HUES6 (cell line): ENCODE results near the gene INPP5B.
"Not testable (repeated sequence)": the region's sequence is repeated elsewhere in the genome, so short reads cannot be mapped to it uniquely, and the experiment has no call there.

Source experiments
- H3K27ac ChIP-seq: 2 replicates; pipeline ENCODE4 v1.7.0; 2013; ENCODE audit warnings: low read depth, mild to moderate bottlenecking, low read length, inconsistent platforms
- H3K27me3 ChIP-seq: 2 replicates; pipeline ENCODE4 v1.6.1; 2013; ENCODE audit warnings: low read length; ENCODE audit not compliant: control insufficient read depth, insufficient read depth
- H3K36me3 ChIP-seq: 2 replicates; pipeline ENCODE4 v1.6.1; 2013; ENCODE audit warnings: low read length; ENCODE audit not compliant: control insufficient read depth, insufficient read depth
- H3K4me1 ChIP-seq: 2 replicates; pipeline ENCODE4 v1.6.1; 2013; ENCODE audit warnings: low read length; ENCODE audit not compliant: control insufficient read depth, insufficient read depth
- H3K4me3 ChIP-seq: 2 replicates; pipeline ENCODE4 v1.5.1; 2013; ENCODE audit warnings: low read depth, low read length
- H3K9ac ChIP-seq: one replicate; pipeline ENCODE4 v1.6.1; 2013; ENCODE audit warnings: mild to moderate bottlenecking, low read length
- H3K9me3 ChIP-seq: 2 replicates; pipeline ENCODE4 v1.6.1; 2013; ENCODE audit warnings: low read depth, low read length; ENCODE audit not compliant: control insufficient read depth, insufficient read depth

Gene INPP5B

DNA sequence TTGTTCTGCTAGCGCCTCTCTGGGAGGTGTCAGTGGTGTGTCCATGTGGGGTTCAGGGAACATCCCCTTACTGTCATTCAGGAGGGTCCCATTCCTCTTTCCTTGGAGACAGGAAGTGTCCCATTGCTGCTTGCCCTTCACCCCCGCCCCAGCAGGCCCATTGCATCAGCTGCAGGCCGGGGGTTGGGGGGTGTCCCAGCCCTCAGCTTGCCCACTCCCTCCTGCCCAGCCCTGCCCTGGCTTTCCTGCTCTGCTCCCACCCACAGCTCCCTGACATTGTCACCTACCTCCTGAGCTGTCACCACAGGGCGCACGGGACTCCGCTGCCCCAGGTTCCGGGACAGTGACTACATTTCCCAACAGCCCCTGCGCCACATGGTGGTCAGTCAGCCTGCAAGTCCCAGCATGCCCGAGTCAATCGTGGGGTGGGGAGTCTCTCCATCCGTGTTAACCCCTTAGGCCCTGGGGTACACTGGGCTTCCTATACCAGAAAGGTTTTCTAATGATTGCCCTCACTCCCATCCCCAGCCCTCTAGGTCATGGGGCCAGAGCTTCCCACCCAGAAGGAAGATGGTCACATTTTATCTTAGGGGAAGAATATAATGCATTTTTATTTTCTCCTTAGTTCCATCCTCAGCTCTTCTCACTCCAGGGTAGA is at the start of gene INPP5B:
Gene INPP5B, minus strand, starts transcription at position 351 of the 658 bp plus-strand sequence. CDS start 745 bp downstream, outside the sequence.
- Histone ChIP-seq H3K36me3 (0 out of 2 replicates have a peak, but pooled peaks cover 2% of the 10 kb centered on the region), H3K9me3 (no peaks in the 10 kb centered on the region), H3K27ac (peak within 1 kb of the TSS; percentile 81), H3K4me1 (peaks cover 8% of the 10 kb centered on the region), H3K27me3 (no peaks in the 10 kb centered on the region), H3K9ac (peak within 1 kb of the TSS; percentile 90), H3K4me3 (peak within 1 kb of the TSS; percentile 89)

DNA sequence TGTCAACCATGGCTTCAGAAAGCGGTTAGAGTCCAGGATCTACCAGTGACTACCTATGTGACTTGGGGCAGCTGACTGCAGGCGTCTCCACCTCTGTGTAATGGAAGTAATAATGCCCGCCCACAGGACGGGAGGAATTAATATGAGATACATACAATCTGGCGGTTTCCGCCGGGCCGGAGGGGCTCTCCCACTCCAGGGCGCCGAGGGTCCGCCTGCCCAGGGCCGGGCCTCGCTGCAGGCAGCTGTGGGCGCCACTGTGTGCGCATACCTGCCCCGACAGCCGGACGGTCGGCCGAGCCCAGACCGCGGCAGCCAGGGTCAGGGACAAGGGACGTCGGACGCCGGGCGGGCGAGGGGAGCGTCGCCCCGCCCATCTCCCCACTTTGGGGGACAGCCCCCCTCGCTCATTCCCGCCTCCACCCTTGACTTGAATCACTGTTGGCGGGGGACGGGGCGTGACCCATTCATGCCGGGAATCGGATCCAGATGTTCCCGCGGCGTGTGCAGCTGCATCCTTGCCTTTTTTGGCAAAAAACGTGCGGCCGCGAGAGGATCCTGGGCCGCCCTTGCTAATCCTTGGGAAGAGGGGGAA is 49.0 kb upstream of the INPP5B start:
- Histone ChIP-seq H3K36me3 (peaks cover 34% of the 10 kb centered on the region), H3K27ac (peak overlapping the region; percentile 72; the same call in 1 of the 2 replicates), H3K4me1 (peaks cover 28% of the 10 kb centered on the region), H3K27me3 (no peaks in the 10 kb centered on the region), H3K4me3 (peak overlapping the region; percentile 55), H3K9me3 (no peaks in the 10 kb centered on the region), H3K9ac (peak overlapping the region; percentile 70)

DNA sequence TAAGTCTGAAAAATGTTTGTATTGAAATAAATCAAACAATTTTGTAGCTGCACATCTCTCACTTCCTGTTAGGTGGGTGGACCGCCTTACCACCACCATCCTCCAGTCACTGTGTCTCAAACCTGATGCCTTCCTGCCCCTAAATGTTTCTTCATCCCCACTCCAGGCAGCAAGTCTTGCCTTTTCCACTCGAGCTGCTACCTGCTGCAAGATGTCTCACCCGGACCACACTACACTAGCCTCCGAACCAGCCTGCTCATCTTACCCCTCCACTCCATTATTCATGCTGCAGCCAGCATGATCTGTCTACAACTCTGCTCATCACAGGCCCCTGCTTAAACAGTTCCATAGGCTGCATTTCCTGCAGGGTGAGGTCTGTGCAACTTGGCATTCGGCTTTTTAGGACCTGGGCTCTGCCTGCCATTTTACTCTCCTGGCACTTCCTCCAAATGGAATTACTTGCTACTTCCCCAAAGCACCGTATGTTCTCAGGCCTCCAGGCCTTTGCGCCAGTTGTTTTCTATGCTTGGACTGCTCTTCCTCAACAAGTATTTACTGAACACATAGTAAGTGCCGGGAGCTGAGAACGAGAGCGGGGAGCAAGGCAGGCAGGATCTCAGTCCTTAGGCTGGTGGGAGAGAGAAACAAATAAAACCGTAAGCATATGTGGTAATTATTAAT is 48.2 kb upstream of the INPP5B start:
- Histone ChIP-seq H3K4me3 (peak overlapping the region; percentile 55; the same call in 1 of the 2 replicates), H3K36me3 (peaks cover 34% of the 10 kb centered on the region), H3K9me3 (no peaks in the 10 kb centered on the region), H3K4me1 (peaks cover 20% of the 10 kb centered on the region), H3K9ac (peak overlapping the region; percentile 34), H3K27me3 (no peaks in the 10 kb centered on the region), H3K27ac (no peak overlapping the region)

DNA sequence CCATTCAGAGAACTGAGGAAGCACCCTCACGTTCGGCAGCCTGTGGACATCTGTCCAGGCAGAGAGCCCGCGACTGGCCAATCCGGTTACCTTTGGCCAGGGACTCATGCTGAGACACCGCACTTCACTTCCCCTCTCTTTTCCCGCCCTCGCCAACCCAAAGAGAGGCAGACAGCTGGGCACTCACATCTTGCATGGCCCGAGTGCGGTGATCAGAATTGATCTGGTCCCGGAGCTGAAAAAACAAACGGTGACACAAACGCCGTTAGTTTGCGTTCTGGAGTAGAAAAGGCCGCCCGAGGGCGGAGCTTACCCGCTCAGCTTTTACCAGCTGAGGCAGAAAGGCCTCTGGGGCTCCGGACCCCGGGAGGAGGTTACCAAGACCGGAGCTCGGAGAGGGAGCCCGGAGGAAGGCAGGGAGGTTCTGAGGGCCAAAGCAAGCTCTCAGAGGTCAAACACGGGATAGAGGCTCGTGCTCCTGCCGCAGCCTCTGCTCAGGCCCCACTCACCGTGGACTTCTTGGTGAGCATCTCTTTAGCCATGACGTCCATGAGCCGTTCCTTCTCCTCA is 42.6 kb upstream of the INPP5B start:
- Histone ChIP-seq H3K27ac (peak overlapping the region; percentile 63; the same call in 1 of the 2 replicates), H3K4me1 (peaks cover 3% of the 10 kb centered on the region; the same call in 1 of the 2 replicates), H3K9me3 (no peaks in the 10 kb centered on the region), H3K36me3 (peaks cover 38% of the 10 kb centered on the region), H3K9ac (peak overlapping the region; percentile 93), H3K27me3 (no peaks in the 10 kb centered on the region), H3K4me3 (peak overlapping the region; percentile 96)

DNA sequence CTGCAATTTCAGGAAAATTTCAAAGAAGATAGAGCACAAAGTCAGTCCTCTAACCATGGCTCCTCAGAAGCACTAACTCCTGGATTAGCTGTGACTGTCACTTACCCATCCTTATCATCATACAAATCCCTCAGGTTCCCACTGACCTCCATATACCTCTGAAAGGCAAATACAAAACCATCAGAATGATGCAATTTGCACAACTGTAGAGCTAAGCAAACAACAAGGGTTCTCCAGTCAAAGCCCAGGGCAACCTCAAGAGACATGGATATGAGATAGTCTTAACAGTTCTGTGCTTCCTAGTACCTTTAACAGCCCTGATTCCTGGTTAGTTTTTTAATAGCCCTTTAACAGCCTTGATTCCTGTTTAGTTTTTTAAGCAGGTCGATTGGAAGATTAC is 40.8 kb upstream of the INPP5B start:
- Histone ChIP-seq H3K4me3 (no peak overlapping the region; the same call in 1 of the 2 replicates), H3K9ac (no peak overlapping the region), H3K9me3 (no peaks in the 10 kb centered on the region), H3K27ac (no peak overlapping the region), H3K27me3 (no peaks in the 10 kb centered on the region), H3K4me1 (peaks cover 3% of the 10 kb centered on the region; the same call in 1 of the 2 replicates), H3K36me3 (peaks cover 55% of the 10 kb centered on the region)

DNA sequence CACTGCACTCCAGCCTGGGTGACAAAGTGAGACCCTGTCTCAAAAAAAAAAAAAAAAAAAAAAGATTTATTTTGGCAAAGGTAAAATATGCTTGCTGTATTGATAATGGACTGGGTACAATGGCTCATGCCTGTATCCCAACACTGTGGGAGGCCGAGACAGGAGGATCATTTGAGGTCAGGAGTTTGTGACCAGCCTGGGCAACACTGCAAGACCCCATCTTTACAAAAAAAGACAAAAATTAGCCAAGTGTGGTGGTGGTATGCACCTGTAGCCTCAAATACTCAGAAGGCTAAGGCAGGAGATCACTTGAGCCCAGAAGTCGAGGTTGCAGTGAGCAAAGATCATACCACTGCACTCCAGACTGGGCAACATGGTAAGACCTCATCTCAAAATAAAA is 36.7 kb upstream of the INPP5B start:
- Histone ChIP-seq H3K9me3 (no peaks in the 10 kb centered on the region), H3K27me3 (no peaks in the 10 kb centered on the region), H3K4me3 (no peak overlapping the region), H3K27ac (no peak overlapping the region), H3K9ac (no peak overlapping the region), H3K4me1 (peaks cover 2% of the 10 kb centered on the region; the same call in 1 of the 2 replicates), H3K36me3 (peaks cover 96% of the 10 kb centered on the region)

DNA sequence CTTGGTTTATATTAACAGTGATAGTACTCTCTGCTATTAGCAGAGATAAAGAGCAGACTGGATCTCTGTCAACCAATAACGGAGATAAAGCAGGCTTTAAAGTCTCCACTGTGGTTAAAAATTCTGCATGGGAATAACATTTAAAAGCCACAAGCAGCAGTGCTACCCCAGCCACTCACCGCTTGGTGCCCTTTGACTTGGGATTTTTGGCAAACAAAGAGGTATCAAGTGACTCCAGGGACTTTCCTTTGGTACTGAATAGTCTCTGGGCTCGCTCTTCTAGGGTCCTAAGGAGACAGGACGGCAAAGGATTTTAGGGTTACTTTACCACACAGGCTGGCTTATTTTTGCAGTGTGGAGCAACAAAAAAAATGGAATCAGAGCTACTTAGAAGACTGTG is 31.7 kb upstream of the INPP5B start:
- H3K9ac ChIP-seq = no peak overlapping the region
- no peaks in the 10 kb centered on the region for H3K4me1 ChIP-seq
- no peaks in the 10 kb centered on the region for H3K9me3 ChIP-seq
- no peak overlapping the region for H3K4me3 ChIP-seq
- peaks cover 89% of the 10 kb centered on the region for H3K36me3 ChIP-seq
- no peaks in the 10 kb centered on the region for H3K27me3 ChIP-seq
- no peak overlapping the region for H3K27ac ChIP-seq

DNA sequence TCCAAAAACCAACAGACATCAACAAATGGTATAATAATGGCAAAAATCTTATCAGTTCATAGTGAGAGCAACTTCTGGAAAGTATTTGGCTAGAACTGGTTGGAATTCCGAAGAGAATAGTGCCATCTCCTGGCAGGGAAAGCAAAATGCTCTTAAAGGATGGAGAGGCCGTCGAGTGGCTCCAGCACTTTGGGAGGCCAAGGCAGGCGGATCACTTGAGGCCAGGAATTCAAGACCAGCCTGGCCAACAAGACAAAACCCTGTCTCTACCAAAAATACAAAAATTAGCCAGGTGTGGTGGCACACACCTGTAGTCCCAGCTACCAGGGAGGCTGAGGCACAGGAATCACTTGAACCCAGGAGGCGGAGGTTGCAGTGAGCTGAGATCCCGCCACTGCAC is 28.2 kb upstream of the INPP5B start:
- H3K4me1 ChIP-seq, H3K27ac ChIP-seq, H3K27me3 ChIP-seq, H3K9me3 ChIP-seq, H3K9ac ChIP-seq, H3K4me3 ChIP-seq: not testable (repeated sequence)
- peaks cover 67% of the 10 kb centered on the region for H3K36me3 ChIP-seq

DNA sequence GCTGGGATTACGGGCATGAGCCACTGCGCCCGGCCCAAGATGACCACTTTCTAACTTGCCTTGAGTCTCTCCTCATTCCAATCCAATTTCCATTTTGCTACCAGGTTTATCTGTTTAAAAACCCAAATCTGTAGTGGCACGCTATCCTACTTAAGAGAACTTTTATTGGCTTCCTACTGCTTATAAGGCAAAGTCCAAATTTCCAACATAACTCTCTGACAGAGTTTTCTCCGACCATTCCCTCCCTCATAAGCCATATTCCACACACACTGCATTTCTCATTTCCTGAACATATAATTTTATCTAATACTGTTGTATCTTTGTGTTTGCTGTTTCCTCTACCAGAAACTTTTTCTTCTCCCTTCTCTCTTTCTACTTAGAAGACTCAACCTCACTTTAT is 27.7 kb upstream of the INPP5B start:
- H3K27me3 ChIP-seq = no peaks in the 10 kb centered on the region
- H3K27ac ChIP-seq = no peak overlapping the region
- peaks cover 67% of the 10 kb centered on the region for H3K36me3 ChIP-seq
- no peak overlapping the region for H3K9ac ChIP-seq
- H3K4me1 ChIP-seq = no peaks in the 10 kb centered on the region
- no peak overlapping the region for H3K4me3 ChIP-seq
- H3K9me3 ChIP-seq = no peaks in the 10 kb centered on the region

DNA sequence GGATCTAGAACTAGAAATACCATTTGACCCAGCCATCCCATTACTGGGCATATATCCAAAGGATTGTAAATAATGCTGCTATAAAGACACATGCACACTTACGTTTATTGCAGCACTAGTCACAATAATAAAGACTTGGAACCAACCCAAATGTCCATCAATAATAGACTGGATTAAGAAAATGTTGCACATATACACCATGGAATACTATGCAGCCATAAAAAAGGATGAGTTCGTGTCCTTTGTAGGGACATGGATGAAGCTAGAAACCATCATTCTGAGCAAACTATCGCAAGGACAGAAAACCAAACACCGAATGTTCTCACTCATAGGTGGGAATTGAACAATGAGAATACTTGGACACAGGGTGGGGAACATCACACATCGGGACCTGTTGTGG is 26.8 kb upstream of the INPP5B start:
- H3K4me1 ChIP-seq, H3K27me3 ChIP-seq, H3K27ac ChIP-seq, H3K9me3 ChIP-seq, H3K4me3 ChIP-seq, H3K9ac ChIP-seq: not testable (repeated sequence)
- H3K36me3 ChIP-seq = peaks cover 67% of the 10 kb centered on the region

DNA sequence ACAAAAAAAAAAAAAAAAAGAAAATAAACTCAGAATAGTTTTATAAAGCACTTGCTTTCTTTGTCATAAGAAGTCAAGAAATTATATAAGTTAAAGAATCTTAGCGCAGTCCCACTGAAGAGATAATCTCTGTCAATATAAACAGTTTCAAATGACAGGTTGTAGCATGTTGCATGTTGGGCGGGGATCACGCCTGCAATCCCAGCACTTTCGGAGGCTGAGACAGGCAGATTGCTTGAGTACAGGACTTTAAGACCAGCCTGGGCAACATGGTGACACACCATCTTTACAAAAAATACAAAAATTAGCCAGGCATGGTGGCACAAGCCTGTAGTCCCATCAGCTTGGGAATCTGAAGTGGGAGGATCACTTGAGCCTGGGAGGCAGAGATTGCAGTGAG is 18.4 kb upstream of the INPP5B start:
- H3K36me3 ChIP-seq = peaks cover 69% of the 10 kb centered on the region
- no peaks in the 10 kb centered on the region for H3K9me3 ChIP-seq

More for the DNA sequence above, 18.4 kb upstream of the INPP5B start:
- H3K4me1 ChIP-seq = peaks cover 4% of the 10 kb centered on the region; the same call in 1 of the 2 replicates
- H3K27me3 ChIP-seq = no peaks in the 10 kb centered on the region
- H3K27ac ChIP-seq = no peak overlapping the region
- no peak overlapping the region for H3K9ac ChIP-seq
- H3K4me3 ChIP-seq = no peak overlapping the region
